Measurements from ENCODE around the gene ZFAND2B. TPM values are rescaled to one million over a fixed set of nuclear protein-coding genes. Genes with fewer than 3 reads are reported as not detected.

The ZFAND2B gene
- polyA plus RNA-seq, 1 of the 3 experiments (the other 2 are of a cell fraction): 39.9 TPM

GRCh38 chr2:219179601-219180465 lies 26.7 kb upstream of the ZFAND2B start:
- TF ChIP-seq PBX3 (IDR thresholded peaks at IDR 0.05) (no peak), TAF1 (IDR thresholded peaks at IDR 0.05; ENCODE audit: borderline replicate concordance, low read depth, low read length) (no peak), MXI1 (IDR thresholded peaks at IDR 0.05; ENCODE audit: low read depth, low read length) (no peak), JUND (IDR thresholded peaks at IDR 0.05) (no peak), CHD2 (IDR thresholded peaks at IDR 0.05; ENCODE audit: low read length, partially characterized antibody) (no peak), MAX (IDR thresholded peaks at IDR 0.05; ENCODE audit: low read depth) (no peak), TEAD4 (IDR thresholded peaks at IDR 0.05; ENCODE audit: borderline replicate concordance, insufficient read depth) (no peak)
- TF ChIP-seq, protein P1, sequence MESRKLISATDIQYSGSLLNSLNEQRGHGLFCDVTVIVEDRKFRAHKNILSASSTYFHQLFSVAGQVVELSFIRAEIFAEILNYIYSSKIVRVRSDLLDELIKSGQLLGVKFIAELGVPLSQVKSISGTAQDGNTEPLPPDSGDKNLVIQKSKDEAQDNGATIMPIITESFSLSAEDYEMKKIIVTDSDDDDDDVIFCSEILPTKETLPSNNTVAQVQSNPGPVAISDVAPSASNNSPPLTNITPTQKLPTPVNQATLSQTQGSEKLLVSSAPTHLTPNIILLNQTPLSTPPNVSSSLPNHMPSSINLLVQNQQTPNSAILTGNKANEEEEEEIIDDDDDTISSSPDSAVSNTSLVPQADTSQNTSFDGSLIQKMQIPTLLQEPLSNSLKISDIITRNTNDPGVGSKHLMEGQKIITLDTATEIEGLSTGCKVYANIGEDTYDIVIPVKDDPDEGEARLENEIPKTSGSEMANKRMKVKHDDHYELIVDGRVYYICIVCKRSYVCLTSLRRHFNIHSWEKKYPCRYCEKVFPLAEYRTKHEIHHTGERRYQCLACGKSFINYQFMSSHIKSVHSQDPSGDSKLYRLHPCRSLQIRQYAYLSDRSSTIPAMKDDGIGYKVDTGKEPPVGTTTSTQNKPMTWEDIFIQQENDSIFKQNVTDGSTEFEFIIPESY (IDR thresholded peaks at IDR 0.05; ENCODE audit: borderline replicate concordance, low read depth): no peak
- TF ChIP-seq, protein P2, sequence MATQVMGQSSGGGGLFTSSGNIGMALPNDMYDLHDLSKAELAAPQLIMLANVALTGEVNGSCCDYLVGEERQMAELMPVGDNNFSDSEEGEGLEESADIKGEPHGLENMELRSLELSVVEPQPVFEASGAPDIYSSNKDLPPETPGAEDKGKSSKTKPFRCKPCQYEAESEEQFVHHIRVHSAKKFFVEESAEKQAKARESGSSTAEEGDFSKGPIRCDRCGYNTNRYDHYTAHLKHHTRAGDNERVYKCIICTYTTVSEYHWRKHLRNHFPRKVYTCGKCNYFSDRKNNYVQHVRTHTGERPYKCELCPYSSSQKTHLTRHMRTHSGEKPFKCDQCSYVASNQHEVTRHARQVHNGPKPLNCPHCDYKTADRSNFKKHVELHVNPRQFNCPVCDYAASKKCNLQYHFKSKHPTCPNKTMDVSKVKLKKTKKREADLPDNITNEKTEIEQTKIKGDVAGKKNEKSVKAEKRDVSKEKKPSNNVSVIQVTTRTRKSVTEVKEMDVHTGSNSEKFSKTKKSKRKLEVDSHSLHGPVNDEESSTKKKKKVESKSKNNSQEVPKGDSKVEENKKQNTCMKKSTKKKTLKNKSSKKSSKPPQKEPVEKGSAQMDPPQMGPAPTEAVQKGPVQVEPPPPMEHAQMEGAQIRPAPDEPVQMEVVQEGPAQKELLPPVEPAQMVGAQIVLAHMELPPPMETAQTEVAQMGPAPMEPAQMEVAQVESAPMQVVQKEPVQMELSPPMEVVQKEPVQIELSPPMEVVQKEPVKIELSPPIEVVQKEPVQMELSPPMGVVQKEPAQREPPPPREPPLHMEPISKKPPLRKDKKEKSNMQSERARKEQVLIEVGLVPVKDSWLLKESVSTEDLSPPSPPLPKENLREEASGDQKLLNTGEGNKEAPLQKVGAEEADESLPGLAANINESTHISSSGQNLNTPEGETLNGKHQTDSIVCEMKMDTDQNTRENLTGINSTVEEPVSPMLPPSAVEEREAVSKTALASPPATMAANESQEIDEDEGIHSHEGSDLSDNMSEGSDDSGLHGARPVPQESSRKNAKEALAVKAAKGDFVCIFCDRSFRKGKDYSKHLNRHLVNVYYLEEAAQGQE (IDR thresholded peaks at IDR 0.05; ENCODE audit: low read depth, low read length): no peak

More at GRCh38 chr2:219179601-219180465, 26.7 kb upstream of the ZFAND2B start:
- H2AFZ ChIP-seq (ENCODE audit: low read depth): no peak overlapping the region
- no peaks in the 10 kb centered on the region for H3K27me3 ChIP-seq (ENCODE audit: insufficient read depth)
- H3K9me2 ChIP-seq: no peaks in the 10 kb centered on the region
- no peak for DNase-seq
- peaks cover 9% of the 10 kb centered on the region for H3F3A ChIP-seq (replicated peaks; ENCODE audit: insufficient read depth)
- ChIA-PET CTCF (interaction anchor here (0.9 to 3.8 kb wide), 8 partner anchors 9 to 119 kb away, joined by 3 to 12 read pairs (median 3); partner anchors contain the start of gene SLC23A3), POLR2A (no interaction called here)
- H3K27ac ChIP-seq (ENCODE audit: low read depth in 2 of 2, low read length in 1 of 2): no peak overlapping the region
- WGBS (ENCODE audit: low lambda C conversion rate): 93% methylated on average over 4 of the region's 9 CpGs
- H4K20me1 ChIP-seq (ENCODE audit: insufficient read depth): peaks cover 10% of the 10 kb centered on the region
- H3K4me3 ChIP-seq (ENCODE audit: low read depth in 2 of 2, low read length in 1 of 2): peak overlapping the region in 1 of 2 experiments; percentile 80; a peak in 2 of 4 replicates
- no peaks in the 10 kb centered on the region for H3K9me3 ChIP-seq
- peaks cover 0 to 17% of the 10 kb centered on the region in 2 experiments; a peak in 2 of 4 replicates for H3K4me1 ChIP-seq (ENCODE audit: control insufficient read depth in 1 of 2, insufficient read depth in 2 of 2, low read depth in 1 of 2, low read length in 1 of 2)
- H3K9ac ChIP-seq: peak overlapping the region; percentile 77; the same call in 1 of the 2 replicates
- H3K4me2 ChIP-seq: peak overlapping the region; percentile 96
- peaks cover 43 to 52% of the 10 kb centered on the region in 2 experiments for H3K36me3 ChIP-seq (replicated peaks in 1 of 2; ENCODE audit: control insufficient read depth in 1 of 2, insufficient read depth in 2 of 2, low read length in 1 of 2)
- H3K79me2 ChIP-seq (ENCODE audit: insufficient read depth): peaks cover 38% of the 10 kb centered on the region

Data from SK-N-SH (cell line).